ENCODE results near the gene ATG7.
"Not testable (repeated sequence)": the region's sequence is repeated elsewhere in the genome, so short reads cannot be mapped to it uniquely, and the experiment has no call there.

ATG7 gene

GRCh38 chr3:11495948-11496557 lies 223.9 kb downstream of the ATG7 start:
- Mint-ChIP-seq H3K27ac (peak overlapping the region; percentile 68 to 82 (median 75)), H3K36me3 (ENCODE audit: low read depth) (peaks cover 19% of the 10 kb centered on the region), H3K4me1 (peaks cover 37% of the 10 kb centered on the region), H3K27me3 (ENCODE audit: low read depth) (no peaks in the 10 kb centered on the region), H3K4me3 (no peak overlapping the region), H3K9me3 (peaks cover 12% of the 10 kb centered on the region)
- TF ChIP-seq, protein P1, sequence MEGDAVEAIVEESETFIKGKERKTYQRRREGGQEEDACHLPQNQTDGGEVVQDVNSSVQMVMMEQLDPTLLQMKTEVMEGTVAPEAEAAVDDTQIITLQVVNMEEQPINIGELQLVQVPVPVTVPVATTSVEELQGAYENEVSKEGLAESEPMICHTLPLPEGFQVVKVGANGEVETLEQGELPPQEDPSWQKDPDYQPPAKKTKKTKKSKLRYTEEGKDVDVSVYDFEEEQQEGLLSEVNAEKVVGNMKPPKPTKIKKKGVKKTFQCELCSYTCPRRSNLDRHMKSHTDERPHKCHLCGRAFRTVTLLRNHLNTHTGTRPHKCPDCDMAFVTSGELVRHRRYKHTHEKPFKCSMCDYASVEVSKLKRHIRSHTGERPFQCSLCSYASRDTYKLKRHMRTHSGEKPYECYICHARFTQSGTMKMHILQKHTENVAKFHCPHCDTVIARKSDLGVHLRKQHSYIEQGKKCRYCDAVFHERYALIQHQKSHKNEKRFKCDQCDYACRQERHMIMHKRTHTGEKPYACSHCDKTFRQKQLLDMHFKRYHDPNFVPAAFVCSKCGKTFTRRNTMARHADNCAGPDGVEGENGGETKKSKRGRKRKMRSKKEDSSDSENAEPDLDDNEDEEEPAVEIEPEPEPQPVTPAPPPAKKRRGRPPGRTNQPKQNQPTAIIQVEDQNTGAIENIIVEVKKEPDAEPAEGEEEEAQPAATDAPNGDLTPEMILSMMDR (IDR thresholded peaks at IDR 0.05; ENCODE audit: unreplicated experiment in 3 of 3): no peak

DNA sequence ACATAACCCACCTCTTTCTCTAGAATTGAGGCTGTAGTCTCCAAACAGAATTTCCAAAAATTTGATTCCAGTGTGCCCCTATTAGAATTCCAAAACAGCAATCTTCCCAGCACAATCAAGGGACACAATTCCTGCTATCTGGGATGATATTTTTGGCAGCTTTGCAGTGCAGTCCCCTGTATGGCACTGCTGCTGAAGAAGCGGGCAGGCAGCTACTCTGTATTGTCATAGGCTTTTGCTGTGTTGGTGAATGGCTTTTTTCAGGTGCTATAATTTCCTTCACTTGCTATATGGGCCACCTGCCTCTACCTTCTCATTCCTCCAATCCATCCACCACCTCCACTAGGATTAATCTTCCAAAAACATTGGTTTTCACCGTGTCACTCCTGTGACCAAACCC lies 226.0 kb downstream of the ATG7 start:
- Mint-ChIP-seq H3K4me3 (no peak overlapping the region), H3K27me3 (ENCODE audit: low read depth) (no peaks in the 10 kb centered on the region), H3K36me3 (ENCODE audit: low read depth) (peaks cover 9% of the 10 kb centered on the region), H3K27ac (peak overlapping the region in 2 of 3 experiments; percentile 61 to 86), H3K9me3 (peaks cover 3% of the 10 kb centered on the region), H3K4me1 (peaks cover 37% of the 10 kb centered on the region)
- TF ChIP-seq, protein P1 (IDR thresholded peaks at IDR 0.05; ENCODE audit: unreplicated experiment in 3 of 3): no peak

DNA sequence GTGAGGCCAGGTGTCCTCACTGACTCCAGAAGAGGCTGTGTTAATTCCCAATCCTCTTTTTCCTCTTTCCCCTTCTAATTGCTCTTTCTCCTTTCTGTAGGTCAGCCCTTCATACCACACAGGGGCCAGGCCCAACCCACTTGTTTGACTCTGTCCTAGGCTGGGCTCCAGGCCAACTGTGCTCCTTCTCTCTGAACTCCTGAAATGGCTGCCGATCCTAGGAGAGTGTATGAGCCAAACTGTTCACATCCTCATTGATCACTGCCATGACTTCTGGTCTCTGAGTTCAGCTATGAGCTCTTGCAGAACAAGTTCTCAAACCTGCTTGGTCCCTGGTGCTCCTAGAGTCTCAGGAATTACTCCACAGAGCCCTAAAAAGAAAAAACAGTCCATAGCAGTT lies 226.4 kb downstream of the ATG7 start:
- TF ChIP-seq, protein P1 (IDR thresholded peaks at IDR 0.05; ENCODE audit: unreplicated experiment in 3 of 3): no peak
- Mint-ChIP-seq H3K27ac (peak overlapping the region in 2 of 3 experiments; percentile 61 to 86), H3K4me3 (no peak overlapping the region), H3K36me3 (ENCODE audit: low read depth) (peaks cover 4% of the 10 kb centered on the region), H3K4me1 (peaks cover 37% of the 10 kb centered on the region), H3K27me3 (ENCODE audit: low read depth) (no peaks in the 10 kb centered on the region), H3K9me3 (no peaks in the 10 kb centered on the region)

GRCh38 chr3:11499144-11499543 lies 226.9 kb downstream of the ATG7 start:
- TF ChIP-seq, protein P1 (IDR thresholded peaks at IDR 0.05; ENCODE audit: unreplicated experiment in 3 of 3): no peak
- H3K4me1 Mint-ChIP-seq: peaks cover 40% of the 10 kb centered on the region
- H3K9me3 Mint-ChIP-seq: no peaks in the 10 kb centered on the region

GRCh38 chr3:11502413-11502812 lies 230.2 kb downstream of the ATG7 start:
- H3K4me1 Mint-ChIP-seq: peaks cover 39% of the 10 kb centered on the region
- not testable (repeated sequence) for H3K27ac Mint-ChIP-seq; H3K4me3 Mint-ChIP-seq; H3K36me3 Mint-ChIP-seq (ENCODE audit: low read depth); H3K9me3 Mint-ChIP-seq; H3K27me3 Mint-ChIP-seq (ENCODE audit: low read depth)

More at GRCh38 chr3:11499144-11499543, 226.9 kb downstream of the ATG7 start:
- Mint-ChIP-seq H3K27ac (peak overlapping the region in 2 of 3 experiments; percentile 41 to 61), H3K36me3 (ENCODE audit: low read depth) (no peaks in the 10 kb centered on the region), H3K4me3 (no peak overlapping the region), H3K27me3 (ENCODE audit: low read depth) (no peaks in the 10 kb centered on the region)

- Mint-ChIP-seq H3K27me3 (ENCODE audit: low read depth) (no peaks in the 10 kb centered on the region), H3K9me3 (no peaks in the 10 kb centered on the region), H3K4me3 (no peak overlapping the region), H3K4me1 (peaks cover 64% of the 10 kb centered on the region), H3K36me3 (ENCODE audit: low read depth) (no peaks in the 10 kb centered on the region), H3K27ac (peak overlapping the region; percentile 66 to 92 (median 88))
- TF ChIP-seq, protein P1 (IDR thresholded peaks at IDR 0.05; ENCODE audit: unreplicated experiment in 3 of 3): no peak
These were observed 235.5 kb downstream of the ATG7 start for GRCh38 chr3:11507719-11508118.

Data from nephron (organoid).